ENCODE results near the gene TNP2. TPM values are rescaled to one million over a fixed set of nuclear protein-coding genes. Genes with fewer than 3 reads are reported as not detected.

The TNP2 gene
- total RNA-seq, 1 donor from 2014 or later, result not detected

DNA sequence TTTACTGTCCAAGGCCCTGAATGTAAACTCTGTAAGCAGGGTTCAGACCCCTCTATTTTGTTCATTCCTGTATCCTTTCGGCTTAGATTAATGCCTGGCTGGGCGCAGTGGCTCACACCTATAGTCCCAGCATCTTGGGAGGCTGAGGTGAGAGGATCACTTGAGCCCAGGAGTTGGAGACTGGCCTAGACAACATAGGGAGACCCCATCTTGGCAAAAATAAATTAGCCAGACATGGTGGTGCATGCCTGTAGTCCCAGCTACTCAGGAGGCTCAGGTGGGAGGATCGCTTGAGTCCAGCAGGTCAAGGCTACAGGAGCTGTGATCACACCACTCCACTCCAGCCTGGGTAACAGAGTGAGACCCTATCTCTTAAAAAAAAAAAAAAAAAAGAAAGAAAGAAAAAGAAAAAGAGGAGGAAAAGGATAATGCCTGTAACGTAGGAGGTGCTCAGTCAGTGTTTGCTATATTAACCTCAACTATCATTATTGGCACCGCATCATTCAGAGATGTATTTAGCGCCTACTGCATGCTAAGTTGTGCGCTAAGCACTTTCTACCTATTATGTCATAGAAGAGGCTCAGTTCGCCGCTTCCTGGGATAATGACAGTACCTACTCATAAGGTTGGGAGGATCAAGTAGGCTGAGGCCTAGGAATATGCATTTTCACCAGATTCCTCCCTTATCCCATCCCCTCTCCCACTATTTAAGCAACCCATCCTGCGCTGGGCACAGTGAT is 18.2 kb downstream of the TNP2 start:
- no peak for DNase-seq
- Histone ChIP-seq H3K9me3 (no peaks in the 10 kb centered on the region), H3K27me3 (ENCODE audit: low read depth) (no peaks in the 10 kb centered on the region), H3K4me3 (no peak overlapping the region), H3K36me3 (peaks cover 5% of the 10 kb centered on the region), H3K4me1 (peaks cover 27% of the 10 kb centered on the region), H3K27ac (no peak overlapping the region)
- intact Hi-C loops (cut with DNase I), result loop anchor here (5.0 kb wide), 1 partner anchor 279 kb away; no protein-coding TSS in a partner anchor
- TF ChIP-seq, protein P1, sequence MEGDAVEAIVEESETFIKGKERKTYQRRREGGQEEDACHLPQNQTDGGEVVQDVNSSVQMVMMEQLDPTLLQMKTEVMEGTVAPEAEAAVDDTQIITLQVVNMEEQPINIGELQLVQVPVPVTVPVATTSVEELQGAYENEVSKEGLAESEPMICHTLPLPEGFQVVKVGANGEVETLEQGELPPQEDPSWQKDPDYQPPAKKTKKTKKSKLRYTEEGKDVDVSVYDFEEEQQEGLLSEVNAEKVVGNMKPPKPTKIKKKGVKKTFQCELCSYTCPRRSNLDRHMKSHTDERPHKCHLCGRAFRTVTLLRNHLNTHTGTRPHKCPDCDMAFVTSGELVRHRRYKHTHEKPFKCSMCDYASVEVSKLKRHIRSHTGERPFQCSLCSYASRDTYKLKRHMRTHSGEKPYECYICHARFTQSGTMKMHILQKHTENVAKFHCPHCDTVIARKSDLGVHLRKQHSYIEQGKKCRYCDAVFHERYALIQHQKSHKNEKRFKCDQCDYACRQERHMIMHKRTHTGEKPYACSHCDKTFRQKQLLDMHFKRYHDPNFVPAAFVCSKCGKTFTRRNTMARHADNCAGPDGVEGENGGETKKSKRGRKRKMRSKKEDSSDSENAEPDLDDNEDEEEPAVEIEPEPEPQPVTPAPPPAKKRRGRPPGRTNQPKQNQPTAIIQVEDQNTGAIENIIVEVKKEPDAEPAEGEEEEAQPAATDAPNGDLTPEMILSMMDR (IDR thresholded peaks at IDR 0.05), result no peak
- ATAC-seq, result no peak

DNA sequence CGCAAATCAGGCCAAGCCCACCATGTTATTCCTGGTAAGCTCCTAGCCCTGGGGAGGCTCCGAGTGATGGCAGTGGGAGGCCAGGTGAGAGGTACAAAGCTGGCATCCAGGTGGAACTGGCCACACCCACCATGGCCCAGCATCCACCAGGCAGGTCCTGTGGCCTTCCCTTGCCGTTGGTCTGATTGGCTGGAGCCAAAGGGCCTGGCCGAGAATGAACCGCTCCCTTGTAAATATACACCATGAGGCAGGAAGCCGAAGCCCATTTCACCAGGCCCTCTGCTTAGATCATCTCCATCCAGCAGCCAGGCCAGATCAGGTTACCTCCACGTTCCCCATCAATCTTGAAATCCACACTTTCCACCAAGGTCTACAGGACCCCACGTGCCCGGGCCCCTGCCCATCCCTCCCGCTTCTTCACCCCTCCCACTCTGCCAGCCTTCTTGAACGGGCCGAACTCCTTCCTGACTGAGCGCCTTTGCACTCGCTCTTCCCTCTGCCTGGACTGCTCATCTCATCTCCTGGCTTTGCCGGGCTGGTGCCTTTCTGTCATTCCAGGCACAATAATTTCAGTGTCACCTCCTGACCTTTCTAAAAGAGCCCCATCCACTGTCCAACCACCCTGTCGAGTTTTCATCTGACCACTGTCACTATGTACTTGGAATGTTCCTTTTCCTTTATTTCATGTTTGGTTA is 18.9 kb downstream of the TNP2 start:
- ATAC-seq (peak in 1 of 2 donors; percentile 2), DNase-seq (no peak)
- H3K27me3 ChIP-seq (ENCODE audit: low read depth), result no peaks in the 10 kb centered on the region
- TF ChIP-seq, protein P1 (IDR thresholded peaks at IDR 0.05), result no peak
- H3K9me3 ChIP-seq, result no peaks in the 10 kb centered on the region
- intact Hi-C loops (cut with DNase I), result loop anchor here (5.0 kb wide), 1 partner anchor 278 kb away; no protein-coding TSS in a partner anchor
- no peak overlapping the region for H3K4me3 ChIP-seq
- peaks cover 5% of the 10 kb centered on the region for H3K36me3 ChIP-seq
- no peak overlapping the region for H3K27ac ChIP-seq
- peaks cover 27% of the 10 kb centered on the region for H3K4me1 ChIP-seq

DNA sequence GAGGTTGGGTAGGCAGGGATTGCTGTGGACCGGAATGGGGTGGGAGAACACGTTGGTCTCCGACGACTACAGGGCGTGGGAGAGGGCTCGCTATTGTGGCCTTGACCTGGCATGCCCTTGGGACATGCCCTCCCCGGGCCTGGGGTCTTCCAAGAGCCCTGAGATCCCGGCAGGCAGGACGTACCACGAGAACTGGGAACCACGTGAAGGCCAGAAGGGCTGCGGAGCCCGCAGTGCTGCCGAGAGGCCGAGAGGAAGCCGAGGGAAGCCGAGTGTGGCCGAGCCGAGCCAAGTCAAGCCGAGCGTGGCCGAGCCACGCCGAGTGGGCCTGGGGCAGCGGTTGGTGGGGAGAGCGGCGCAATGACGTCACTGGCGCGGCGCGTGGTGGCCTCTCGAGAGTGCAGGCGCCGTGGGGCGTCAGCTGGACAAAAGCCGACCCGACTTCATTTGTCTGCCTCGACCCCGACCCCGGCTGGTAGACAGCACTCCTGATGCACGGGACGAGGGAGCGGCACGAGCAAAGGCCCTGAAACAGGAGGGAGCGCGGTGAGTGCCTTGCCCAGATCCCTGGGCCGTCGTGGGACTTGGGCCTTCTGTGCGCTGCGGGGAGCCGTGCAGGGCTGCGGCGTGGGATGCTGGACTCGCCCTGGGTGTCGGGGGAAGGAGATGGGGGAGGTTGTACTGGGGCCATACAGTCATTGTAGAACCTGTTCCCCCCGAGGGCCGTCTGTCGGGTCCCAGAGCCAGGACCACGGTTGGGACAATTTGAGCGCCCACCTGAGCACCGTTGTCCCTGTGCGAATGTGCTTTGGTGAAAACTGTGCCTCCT is 19.7 kb downstream of the TNP2 start:
- intact Hi-C loops (cut with DNase I), result loop anchor here (5.0 kb wide), 1 partner anchor 277 kb away; no protein-coding TSS in a partner anchor
- Histone ChIP-seq H3K36me3 (peaks cover 5% of the 10 kb centered on the region), H3K9me3 (no peaks in the 10 kb centered on the region), H3K27me3 (ENCODE audit: low read depth) (no peaks in the 10 kb centered on the region), H3K4me3 (no peak overlapping the region), H3K4me1 (peaks cover 21% of the 10 kb centered on the region), H3K27ac (no peak overlapping the region)
- ATAC-seq, result peak in 1 of 2 donors; percentile 4
- TF ChIP-seq, protein P1 (IDR thresholded peaks at IDR 0.05), result no peak
- no peak for DNase-seq

DNA sequence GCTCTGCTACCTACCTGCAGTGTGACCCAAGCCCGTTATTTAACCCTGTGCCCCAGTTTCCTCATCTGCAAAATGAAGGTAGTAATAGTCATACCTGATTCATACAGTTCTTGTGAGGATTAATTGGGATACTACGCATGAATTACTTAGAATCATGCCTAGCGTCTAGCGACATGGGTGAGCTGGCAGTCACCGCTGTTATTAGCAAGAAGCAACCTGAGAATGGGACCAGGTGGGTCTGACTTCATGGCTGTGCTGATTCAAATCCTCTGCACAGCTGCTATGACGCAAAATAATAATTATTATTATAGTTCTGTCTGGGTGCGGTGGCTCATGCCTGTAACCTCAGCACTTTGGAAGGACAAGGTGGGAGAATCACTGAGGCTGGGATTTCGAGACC is 21.0 kb downstream of the TNP2 start:
- Histone ChIP-seq H3K4me3 (no peak overlapping the region), H3K9me3 (no peaks in the 10 kb centered on the region), H3K27me3 (ENCODE audit: low read depth) (no peaks in the 10 kb centered on the region), H3K36me3 (peaks cover 5% of the 10 kb centered on the region), H3K27ac (no peak overlapping the region), H3K4me1 (peaks cover 8% of the 10 kb centered on the region)
- DNase-seq (no peak), ATAC-seq (no peak)
- intact Hi-C loops (cut with DNase I), result no loop called here
- TF ChIP-seq, protein P1 (IDR thresholded peaks at IDR 0.05), result no peak

DNA sequence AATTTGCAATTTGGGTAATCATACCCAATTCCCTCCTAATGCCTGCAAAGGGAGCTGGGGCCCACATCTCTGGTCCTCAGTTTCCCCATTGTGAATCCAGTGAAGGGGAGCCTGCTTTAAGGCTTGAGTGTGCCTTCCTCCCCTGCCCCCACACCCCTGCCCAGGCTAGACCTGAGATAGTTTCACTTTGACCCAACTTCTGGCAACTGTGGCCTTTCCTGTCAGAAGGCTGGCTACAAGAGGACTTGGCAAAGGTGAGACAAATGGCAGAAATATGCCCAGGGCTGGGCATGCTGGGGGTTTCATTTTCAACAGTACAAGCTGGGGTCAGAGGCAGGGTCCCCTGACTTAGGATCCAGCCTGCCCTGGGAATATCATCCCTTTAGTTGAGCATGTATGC is 23.1 kb downstream of the TNP2 start:
- ATAC-seq, result no peak
- intact Hi-C loops (cut with DNase I), result no loop called here
- TF ChIP-seq, protein P1 (IDR thresholded peaks at IDR 0.05), result no peak
- Histone ChIP-seq H3K27ac (no peak overlapping the region), H3K9me3 (no peaks in the 10 kb centered on the region), H3K36me3 (no peaks in the 10 kb centered on the region), H3K27me3 (ENCODE audit: low read depth) (no peaks in the 10 kb centered on the region), H3K4me1 (no peaks in the 10 kb centered on the region), H3K4me3 (no peak overlapping the region)
- DNase-seq, result no peak
